ENCODE measurements around the gene AGR3.

GRCh38 chr7:16921151-16921550 is 39.4 kb upstream of the AGR3 start:
- TF ChIP-seq POLR2A (IDR thresholded peaks at IDR 0.05; ENCODE audit: low read depth, low read length) (no peak), POLR2AphosphoS5 (IDR thresholded peaks at IDR 0.05; ENCODE audit: low read depth, low read length) (no peak), TAF1 (IDR thresholded peaks at IDR 0.05; ENCODE audit: low read depth, low read length) (no peak), SPI1 (IDR thresholded peaks at IDR 0.05; ENCODE audit: low read depth, low read length) (no peak)
